Neural crest cell (in vitro differentiated cells): ENCODE results near the gene MAP1LC3C. TPM values are rescaled to one million over a fixed set of nuclear protein-coding genes. Genes with fewer than 3 reads are reported as not detected.

ENCODE experiments used
- DNase-seq: peaks from one replicate; pipeline ENCODE4 v3.0.0; 2021; ENCODE audit warnings: low read depth, mixed read lengths, low spot score
- H3K27ac Mint-ChIP-seq: one replicate; pipeline ENCODE4 v1.8.0; 2021; ENCODE audit warnings: mild to moderate bottlenecking, mixed read lengths; ENCODE audit not compliant: unreplicated experiment
- H3K27me3 Mint-ChIP-seq: 2 replicates; pipeline ENCODE4 v1.8.0; 2021; ENCODE audit warnings: low read depth, mild to moderate bottlenecking, mixed read lengths
- H3K36me3 Mint-ChIP-seq: 2 replicates; pipeline ENCODE4 v1.8.0; 2021; ENCODE audit warnings: low read depth, mild to moderate bottlenecking, mixed read lengths
- H3K4me1 Mint-ChIP-seq: 2 replicates; pipeline ENCODE4 v1.8.0; 2021; ENCODE audit warnings: mixed read lengths
- H3K4me3 Mint-ChIP-seq: one replicate; pipeline ENCODE4 v1.8.0; 2021; ENCODE audit warnings: mild to moderate bottlenecking, mixed read lengths
- H3K9me3 Mint-ChIP-seq: 2 replicates; pipeline ENCODE4 v1.8.0; 2021; ENCODE audit warnings: mixed read lengths
- CTCF ChIP-seq: fragments of 200-600 bp; sonication (generic); conservative IDR thresholded peaks from 2 replicates; pipeline ENCODE4 v1.5.0; 2021; ENCODE audit warnings: antibody characterized with exemption, mild to moderate bottlenecking
- long read RNA-seq: library from polyadenylated mRNA; unstranded; transcript quantifications from one replicate; pipeline ENCODE4 v2.0.0, GENCODE V29; 2020
- total RNA-seq: library from RNA; stranded (reverse); gene quantifications from 2 replicates; pipeline ENCODE4 v1.2.1, GENCODE V29; 2021

MAP1LC3C gene
- 0.54 and 1.1 TPM in 2 replicates for total RNA-seq
- long read RNA-seq, partial matches to known transcripts, result 0 of 3 reads
- long read RNA-seq, other reads (novel, unspliced or antisense), result 0 of 3 reads

- H3K27me3 Mint-ChIP-seq, result no peaks in the 10 kb centered on the region
- H3K4me1 Mint-ChIP-seq, result peaks cover 18% of the 10 kb centered on the region
- peak within 1 kb of the TSS; percentile 51 for H3K27ac Mint-ChIP-seq
- no peaks in the 10 kb centered on the region for H3K9me3 Mint-ChIP-seq
- no peak for DNase-seq
- no peak for TF ChIP-seq CTCF
- H3K4me3 Mint-ChIP-seq, result peak within 1 kb of the TSS; percentile 59
- no peaks in the 10 kb centered on the region for H3K36me3 Mint-ChIP-seq
Measured at GRCh38 chr1:241999026-241999425, at the start of gene MAP1LC3C. MAP1LC3C (minus strand) TSS chr1:241999098; CDS start chr1:241999008, 90 bp downstream.

GRCh38 chr1:242043165-242043564 is 44.3 kb upstream of the MAP1LC3C start:
- Mint-ChIP-seq H3K4me3 (no peak overlapping the region), H3K36me3 (no peaks in the 10 kb centered on the region), H3K9me3 (peaks cover 4% of the 10 kb centered on the region), H3K4me1 (no peaks in the 10 kb centered on the region), H3K27ac (no peak overlapping the region), H3K27me3 (no peaks in the 10 kb centered on the region)
- TF ChIP-seq CTCF, result no peak
- no peak for DNase-seq

GRCh38 chr1:242034392-242034791 is 35.5 kb upstream of the MAP1LC3C start:
- Mint-ChIP-seq H3K27me3 (no peaks in the 10 kb centered on the region), H3K4me3 (no peak overlapping the region), H3K9me3 (peaks cover 9% of the 10 kb centered on the region), H3K27ac (no peak overlapping the region), H3K4me1 (no peaks in the 10 kb centered on the region), H3K36me3 (no peaks in the 10 kb centered on the region)
- no peak for TF ChIP-seq CTCF
- DNase-seq, result no peak

DNA sequence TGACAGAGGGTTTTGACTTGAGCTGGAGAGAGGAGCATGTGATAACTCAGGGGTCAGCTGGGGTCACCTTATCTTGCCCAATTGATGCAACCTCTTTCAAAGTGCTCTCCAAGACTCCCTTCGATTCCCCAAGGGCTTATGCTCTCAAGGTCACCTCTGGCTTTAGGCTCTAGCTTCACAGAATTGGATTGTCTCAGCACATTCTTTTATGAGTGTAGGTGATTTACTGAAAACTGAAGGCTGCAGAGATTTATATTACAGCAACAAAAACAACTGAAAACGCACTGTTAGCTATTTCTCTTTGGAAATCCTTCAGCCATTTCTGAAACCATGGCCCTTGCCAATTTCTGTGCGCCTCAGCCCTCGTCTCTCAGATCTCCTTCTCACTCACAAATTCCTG is 34.5 kb upstream of the MAP1LC3C start:
- Mint-ChIP-seq H3K4me3 (no peak overlapping the region), H3K27ac (no peak overlapping the region), H3K36me3 (no peaks in the 10 kb centered on the region), H3K4me1 (no peaks in the 10 kb centered on the region), H3K27me3 (no peaks in the 10 kb centered on the region), H3K9me3 (peaks cover 9% of the 10 kb centered on the region)
- no peak for TF ChIP-seq CTCF
- no peak for DNase-seq

DNA sequence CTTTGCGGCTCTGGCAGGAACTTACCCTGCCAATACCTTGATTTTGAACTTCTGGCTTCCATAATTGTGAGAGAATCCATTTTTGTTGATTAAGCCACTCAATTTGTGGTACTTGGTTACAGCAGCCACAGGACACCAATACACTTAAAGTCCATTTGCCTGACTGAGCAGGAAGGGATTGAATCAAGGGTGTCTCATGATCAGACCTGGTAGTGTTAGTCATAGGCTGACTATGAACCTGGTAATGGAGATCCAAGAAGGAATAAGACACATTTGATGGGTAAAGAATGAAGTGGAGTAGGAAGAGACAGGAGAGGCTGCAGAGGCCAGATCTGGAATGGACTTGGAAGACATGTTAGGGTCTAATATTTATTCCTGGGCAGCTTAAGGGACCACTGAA is 31.2 kb upstream of the MAP1LC3C start:
- H3K4me3 Mint-ChIP-seq, result no peak overlapping the region
- no peak overlapping the region for H3K27ac Mint-ChIP-seq
- no peak for TF ChIP-seq CTCF
- H3K4me1 Mint-ChIP-seq, result peaks cover 10% of the 10 kb centered on the region
- H3K27me3 Mint-ChIP-seq, result no peaks in the 10 kb centered on the region
- peaks cover 11% of the 10 kb centered on the region for H3K9me3 Mint-ChIP-seq
- H3K36me3 Mint-ChIP-seq, result peaks cover 2% of the 10 kb centered on the region
- DNase-seq, result no peak
